H1 (cell line): ENCODE results near the gene CYP26C1. TPM values are rescaled to one million over a fixed set of nuclear protein-coding genes. Genes with fewer than 3 reads are reported as not detected.

Experiments used
- BCL11A ChIP-seq, 2 experiments: IDR thresholded peaks; one replicate each; pipeline ENCODE4 v1.6.1; 2011; ENCODE audit warnings: low read depth in 2 of 2, low read length in 2 of 2, mild to moderate bottlenecking in 2 of 2
- CBX5 ChIP-seq: fragments of 300-800, 300-1000 bp; sonication (generic); IDR thresholded peaks from 2 replicates; pipeline ENCODE4 v1.7.1; 2016; ENCODE audit warnings: antibody characterized with exemption, low read length, low read depth
- CTBP2 ChIP-seq: IDR thresholded peaks from 2 replicates; pipeline ENCODE4 v1.7.0; 2011; ENCODE audit warnings: borderline replicate concordance, mild to moderate bottlenecking, moderate library complexity, mixed read lengths, low read length; ENCODE audit not compliant: insufficient read depth, insufficient read length
- EZH2 ChIP-seq: fragments of 200-600 bp; sonication (generic); IDR thresholded peaks from 2 replicates; pipeline ENCODE4 v1.7.1; 2012; ENCODE audit warnings: low read depth, mild to moderate bottlenecking, moderate library complexity, low read length, inconsistent platforms; ENCODE audit not compliant: severe bottlenecking
- GTF2F1 ChIP-seq: IDR thresholded peaks from 2 replicates; pipeline ENCODE4 v1.6.1; 2012; ENCODE audit warnings: low read depth, low read length, improper control_type of control experiment, borderline replicate concordance
- HDAC2 ChIP-seq, 2 experiments: fragments of 300-600 bp in 1 of 2; sonication (generic) in 1 of 2; IDR thresholded peaks; 2 replicates each; pipeline ENCODE4 v1.6.1; 2011 to 2012; ENCODE audit warnings: low read depth in 2 of 2, low read length in 2 of 2, mild to moderate bottlenecking in 2 of 2, moderate library complexity in 2 of 2, borderline replicate concordance in 1 of 2, inconsistent platforms in 1 of 2
- JUND ChIP-seq: IDR thresholded peaks from 2 replicates; pipeline ENCODE4 v1.6.1; 2011; ENCODE audit warnings: mild to moderate bottlenecking, improper control_type of control experiment, low read length
- RAD21 ChIP-seq, 2 experiments: IDR thresholded peaks in 1 of 2; conservative IDR thresholded peaks in 1 of 2; 2 replicates each; pipeline ENCODE4 v1.6.1; 2011; ENCODE audit warnings: low read depth in 2 of 2, low read length in 2 of 2, improper control_type of control experiment in 1 of 2, inconsistent platforms in 1 of 2, mild to moderate bottlenecking in 1 of 2, moderate library complexity in 1 of 2
- SIN3A ChIP-seq, 2 experiments: IDR thresholded peaks in 1 of 2; conservative IDR thresholded peaks in 1 of 2; 2 replicates each; pipeline ENCODE4 v1.6.1; 2011 to 2012; ENCODE audit warnings: low read length in 2 of 2, improper control_type of control experiment in 1 of 2, low read depth in 1 of 2, mild to moderate bottlenecking in 1 of 2
- polyA plus RNA-seq, 7 experiments: library from polyadenylated mRNA; depleted of rRNA in 3 of 7; stranded (reverse) in 5 of 7; unstranded in 2 of 7; fragments of >200 nt in 5 of 7; fragments of 200-250 nt in 2 of 7; gene quantifications; 1 replicate in 5 of 7; 2 replicates in 1 of 7; 4 replicates in 1 of 7; pipeline versions ENCODE4 v1.2.1 to v1.2.3, GENCODE V29; 2011 to 2013; ENCODE audit warnings: missing spikeins in 2 of 7, mixed read lengths in 2 of 7
- total RNA-seq: library from RNA; stranded (reverse); fragmentation: NEBNext Ultra II Directional; extraction: Animal tissue kit (Norgen Biotek cat#: 25700); gene quantifications from 2 replicates; pipeline ENCODE4 v1.2.1, GENCODE V29; 2021
- TF ChIP-seq, protein P1 (sequence below): fragments of 300-600 bp; sonication (generic); IDR thresholded peaks from 2 replicates; pipeline ENCODE4 v1.7.1; 2012; ENCODE audit warnings: low read length, moderate library complexity, mild to moderate bottlenecking, inconsistent platforms; ENCODE audit not compliant: insufficient replicate concordance

The CYP26C1 gene
- total and polyA plus RNA-seq, 2 of the 8 experiments (the other 6 are each of a cell fraction or from before 2014, with no cell fraction given): 0.12 to 0.28 TPM

DNA sequence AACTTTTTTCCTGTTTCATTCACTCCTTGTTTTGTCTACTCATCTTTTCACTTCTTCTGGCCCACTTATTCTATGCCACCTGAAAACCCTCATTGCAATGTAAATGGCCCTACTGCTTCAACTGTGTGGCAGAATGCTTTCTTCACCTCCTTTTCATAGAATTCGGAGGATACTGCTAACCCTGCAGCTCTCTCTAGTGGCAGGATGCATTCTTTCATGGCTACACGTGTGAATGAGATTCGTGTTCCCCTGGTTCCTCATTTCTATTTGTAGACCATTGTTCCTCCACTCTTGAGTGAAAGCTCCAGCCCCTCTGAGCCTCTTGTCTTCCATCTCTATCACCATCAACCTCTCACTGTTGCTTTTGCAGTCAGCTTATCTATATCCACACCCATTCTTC lies 20.9 kb upstream of the CYP26C1 start (continued):
- TF ChIP-seq, protein P1, sequence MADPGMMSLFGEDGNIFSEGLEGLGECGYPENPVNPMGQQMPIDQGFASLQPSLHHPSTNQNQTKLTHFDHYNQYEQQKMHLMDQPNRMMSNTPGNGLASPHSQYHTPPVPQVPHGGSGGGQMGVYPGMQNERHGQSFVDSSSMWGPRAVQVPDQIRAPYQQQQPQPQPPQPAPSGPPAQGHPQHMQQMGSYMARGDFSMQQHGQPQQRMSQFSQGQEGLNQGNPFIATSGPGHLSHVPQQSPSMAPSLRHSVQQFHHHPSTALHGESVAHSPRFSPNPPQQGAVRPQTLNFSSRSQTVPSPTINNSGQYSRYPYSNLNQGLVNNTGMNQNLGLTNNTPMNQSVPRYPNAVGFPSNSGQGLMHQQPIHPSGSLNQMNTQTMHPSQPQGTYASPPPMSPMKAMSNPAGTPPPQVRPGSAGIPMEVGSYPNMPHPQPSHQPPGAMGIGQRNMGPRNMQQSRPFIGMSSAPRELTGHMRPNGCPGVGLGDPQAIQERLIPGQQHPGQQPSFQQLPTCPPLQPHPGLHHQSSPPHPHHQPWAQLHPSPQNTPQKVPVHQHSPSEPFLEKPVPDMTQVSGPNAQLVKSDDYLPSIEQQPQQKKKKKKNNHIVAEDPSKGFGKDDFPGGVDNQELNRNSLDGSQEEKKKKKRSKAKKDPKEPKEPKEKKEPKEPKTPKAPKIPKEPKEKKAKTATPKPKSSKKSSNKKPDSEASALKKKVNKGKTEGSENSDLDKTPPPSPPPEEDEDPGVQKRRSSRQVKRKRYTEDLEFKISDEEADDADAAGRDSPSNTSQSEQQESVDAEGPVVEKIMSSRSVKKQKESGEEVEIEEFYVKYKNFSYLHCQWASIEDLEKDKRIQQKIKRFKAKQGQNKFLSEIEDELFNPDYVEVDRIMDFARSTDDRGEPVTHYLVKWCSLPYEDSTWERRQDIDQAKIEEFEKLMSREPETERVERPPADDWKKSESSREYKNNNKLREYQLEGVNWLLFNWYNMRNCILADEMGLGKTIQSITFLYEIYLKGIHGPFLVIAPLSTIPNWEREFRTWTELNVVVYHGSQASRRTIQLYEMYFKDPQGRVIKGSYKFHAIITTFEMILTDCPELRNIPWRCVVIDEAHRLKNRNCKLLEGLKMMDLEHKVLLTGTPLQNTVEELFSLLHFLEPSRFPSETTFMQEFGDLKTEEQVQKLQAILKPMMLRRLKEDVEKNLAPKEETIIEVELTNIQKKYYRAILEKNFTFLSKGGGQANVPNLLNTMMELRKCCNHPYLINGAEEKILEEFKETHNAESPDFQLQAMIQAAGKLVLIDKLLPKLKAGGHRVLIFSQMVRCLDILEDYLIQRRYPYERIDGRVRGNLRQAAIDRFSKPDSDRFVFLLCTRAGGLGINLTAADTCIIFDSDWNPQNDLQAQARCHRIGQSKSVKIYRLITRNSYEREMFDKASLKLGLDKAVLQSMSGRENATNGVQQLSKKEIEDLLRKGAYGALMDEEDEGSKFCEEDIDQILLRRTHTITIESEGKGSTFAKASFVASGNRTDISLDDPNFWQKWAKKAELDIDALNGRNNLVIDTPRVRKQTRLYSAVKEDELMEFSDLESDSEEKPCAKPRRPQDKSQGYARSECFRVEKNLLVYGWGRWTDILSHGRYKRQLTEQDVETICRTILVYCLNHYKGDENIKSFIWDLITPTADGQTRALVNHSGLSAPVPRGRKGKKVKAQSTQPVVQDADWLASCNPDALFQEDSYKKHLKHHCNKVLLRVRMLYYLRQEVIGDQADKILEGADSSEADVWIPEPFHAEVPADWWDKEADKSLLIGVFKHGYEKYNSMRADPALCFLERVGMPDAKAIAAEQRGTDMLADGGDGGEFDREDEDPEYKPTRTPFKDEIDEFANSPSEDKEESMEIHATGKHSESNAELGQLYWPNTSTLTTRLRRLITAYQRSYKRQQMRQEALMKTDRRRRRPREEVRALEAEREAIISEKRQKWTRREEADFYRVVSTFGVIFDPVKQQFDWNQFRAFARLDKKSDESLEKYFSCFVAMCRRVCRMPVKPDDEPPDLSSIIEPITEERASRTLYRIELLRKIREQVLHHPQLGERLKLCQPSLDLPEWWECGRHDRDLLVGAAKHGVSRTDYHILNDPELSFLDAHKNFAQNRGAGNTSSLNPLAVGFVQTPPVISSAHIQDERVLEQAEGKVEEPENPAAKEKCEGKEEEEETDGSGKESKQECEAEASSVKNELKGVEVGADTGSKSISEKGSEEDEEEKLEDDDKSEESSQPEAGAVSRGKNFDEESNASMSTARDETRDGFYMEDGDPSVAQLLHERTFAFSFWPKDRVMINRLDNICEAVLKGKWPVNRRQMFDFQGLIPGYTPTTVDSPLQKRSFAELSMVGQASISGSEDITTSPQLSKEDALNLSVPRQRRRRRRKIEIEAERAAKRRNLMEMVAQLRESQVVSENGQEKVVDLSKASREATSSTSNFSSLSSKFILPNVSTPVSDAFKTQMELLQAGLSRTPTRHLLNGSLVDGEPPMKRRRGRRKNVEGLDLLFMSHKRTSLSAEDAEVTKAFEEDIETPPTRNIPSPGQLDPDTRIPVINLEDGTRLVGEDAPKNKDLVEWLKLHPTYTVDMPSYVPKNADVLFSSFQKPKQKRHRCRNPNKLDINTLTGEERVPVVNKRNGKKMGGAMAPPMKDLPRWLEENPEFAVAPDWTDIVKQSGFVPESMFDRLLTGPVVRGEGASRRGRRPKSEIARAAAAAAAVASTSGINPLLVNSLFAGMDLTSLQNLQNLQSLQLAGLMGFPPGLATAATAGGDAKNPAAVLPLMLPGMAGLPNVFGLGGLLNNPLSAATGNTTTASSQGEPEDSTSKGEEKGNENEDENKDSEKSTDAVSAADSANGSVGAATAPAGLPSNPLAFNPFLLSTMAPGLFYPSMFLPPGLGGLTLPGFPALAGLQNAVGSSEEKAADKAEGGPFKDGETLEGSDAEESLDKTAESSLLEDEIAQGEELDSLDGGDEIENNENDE: no peak
- TF ChIP-seq SIN3A (conservative IDR thresholded peaks at IDR 0.05 in 1 of 2, IDR thresholded peaks at IDR 0.05 in 1 of 2; ENCODE audit: low read depth in 1 of 2, low read length in 2 of 2) (no peak), RAD21 (IDR thresholded peaks at IDR 0.05 in 1 of 2, conservative IDR thresholded peaks at IDR 0.05 in 1 of 2; ENCODE audit: low read depth in 2 of 2, low read length in 2 of 2) (peak; percentile 94 to 95), JUND (0 out of 2 replicates have a peak, but pooled peaks have one; percentile 38), BCL11A (IDR thresholded peaks at IDR 0.05; ENCODE audit: low read depth in 2 of 2, low read length in 2 of 2) (no peak), EZH2 (no peak), GTF2F1 (0 out of 2 replicates have a peak, but pooled peaks have one; percentile 37), HDAC2 (IDR thresholded peaks at IDR 0.05; ENCODE audit: borderline replicate concordance in 1 of 2, low read depth in 2 of 2, low read length in 2 of 2) (no peak), CBX5 (no peak), CTBP2 (no peak)
